IPS DF 19.7 (cell line): ENCODE results near the gene PSMC5.

Source experiments
- DNase-seq: peaks from one replicate; pipeline ENCODE4 v3.0.0-alpha.2; 2013; ENCODE audit warnings: low read depth, low spot score

Gene PSMC5

GRCh38 chr17:63820963-63821561 lies 6.2 kb upstream of the PSMC5 start:
- DNase-seq, result no peak

GRCh38 chr17:63821804-63822203 lies 5.4 kb upstream of the PSMC5 start:
- no peak for DNase-seq

GRCh38 chr17:63822537-63822936 lies 4.7 kb upstream of the PSMC5 start:
- no peak for DNase-seq

- DNase-seq, result no peak
These were observed 3.4 kb upstream of the PSMC5 start for GRCh38 chr17:63823659-63824331.

GRCh38 chr17:63824362-63824761 lies 2.9 kb upstream of the PSMC5 start:
- DNase-seq, result no peak

- no peak for DNase-seq
These were observed 696 bp upstream of the PSMC5 start for GRCh38 chr17:63826468-63827001.

GRCh38 chr17:63827801-63828221 lies 580 bp downstream of the PSMC5 start:
- DNase-seq, result no peak

- DNase-seq, result no peak
These were observed 1.7 kb downstream of the PSMC5 start for GRCh38 chr17:63828936-63829335.

- no peak for DNase-seq
These were observed 3.0 kb downstream of the PSMC5 start for GRCh38 chr17:63830278-63830677.

GRCh38 chr17:63830904-63831491 lies 3.8 kb downstream of the PSMC5 start:
- no peak for DNase-seq

GRCh38 chr17:63831505-63831904 lies 4.3 kb downstream of the PSMC5 start:
- no peak for DNase-seq

GRCh38 chr17:63832014-63832413 lies 4.8 kb downstream of the PSMC5 start:
- no peak for DNase-seq

- no peak for DNase-seq
These were observed 5.2 kb downstream of the PSMC5 start for GRCh38 chr17:63832455-63832854.

- no peak for DNase-seq
These were observed 6.0 kb downstream of the PSMC5 start for GRCh38 chr17:63833026-63833740.

GRCh38 chr17:63833741-63834373 lies 6.6 kb downstream of the PSMC5 start:
- no peak for DNase-seq

- peak; percentile 47 for DNase-seq
These were observed 7.4 kb downstream of the PSMC5 start for GRCh38 chr17:63834431-63835166.

- DNase-seq, result no peak
These were observed 8.0 kb downstream of the PSMC5 start for GRCh38 chr17:63835167-63835720.

GRCh38 chr17:63836811-63837210 lies 9.6 kb downstream of the PSMC5 start:
- DNase-seq, result no peak

GRCh38 chr17:63837480-63837879 lies 10.2 kb downstream of the PSMC5 start:
- no peak for DNase-seq

GRCh38 chr17:63837962-63838600 lies 10.8 kb downstream of the PSMC5 start:
- no peak for DNase-seq
